ENCODE measurements around the gene CYP2W1. TPM values are rescaled to one million over a fixed set of nuclear protein-coding genes. Genes with fewer than 3 reads are reported as not detected.

The CYP2W1 gene
- total RNA-seq, 1 experiment from 2014 or later, result not detected

- TF ChIP-seq CTCF (conservative IDR thresholded peaks at IDR 0.05), result no peak
- no peak for TF ChIP-seq EZH2 (IDR thresholded peaks at IDR 0.05; ENCODE audit: low read depth)
- CTCF ChIA-PET, result no interaction called here
- Histone ChIP-seq H3K9me2 (ENCODE audit: insufficient read depth) (no peaks in the 10 kb centered on the region), H3K36me3 (ENCODE audit: low read depth) (no peaks in the 10 kb centered on the region), H3K9me3 (ENCODE audit: insufficient read depth, low read depth) (no peaks in the 10 kb centered on the region), H4K20me1 (ENCODE audit: insufficient read depth) (peaks cover 8% of the 10 kb centered on the region), H3K27ac (no peak overlapping the region), H2AFZ (no peak overlapping the region), H3K79me2 (ENCODE audit: low read depth) (0 out of 2 replicates have a peak, but pooled peaks cover 8% of the 10 kb centered on the region), H3F3A (ENCODE audit: insufficient read depth, low read depth) (peaks cover 9% of the 10 kb centered on the region), H3K4me3 (no peak overlapping the region), H3K4me2 (no peak overlapping the region), H3K4me1 (replicated peaks; ENCODE audit: insufficient read depth) (no peaks in the 10 kb centered on the region), H3K27me3 (ENCODE audit: insufficient read depth, low read depth) (no peaks in the 10 kb centered on the region)
- intact Hi-C loops (cut with micrococcal nuclease; ENCODE audit: unreplicated experiment), result no loop called here
- POLR2A ChIA-PET (ENCODE audit: unreplicated experiment), result interaction anchor here (0.5 kb wide), 1 partner anchor 45 kb away, joined by 6 read pairs; no protein-coding TSS in a partner anchor
- no TSS peak for BruUV-seq (replicated peaks)
- DNase-seq, result no peak
Measured at GRCh38 chr7:1019255-1019785, 36.3 kb downstream of the CYP2W1 start.

- TF ChIP-seq EZH2 (IDR thresholded peaks at IDR 0.05; ENCODE audit: low read depth) (no peak), CTCF (conservative IDR thresholded peaks at IDR 0.05) (no peak)
- no peak for DNase-seq
- H3K4me2 ChIP-seq, result no peak overlapping the region
- intact Hi-C loops (cut with micrococcal nuclease; ENCODE audit: unreplicated experiment), result no loop called here
- H3K4me3 ChIP-seq, result no peak overlapping the region
- H2AFZ ChIP-seq, result no peak overlapping the region
- H3F3A ChIP-seq (ENCODE audit: insufficient read depth, low read depth), result peaks cover 9% of the 10 kb centered on the region
- BruUV-seq (replicated peaks), result no TSS peak
- 0 out of 2 replicates have a peak, but pooled peaks cover 8% of the 10 kb centered on the region for H3K79me2 ChIP-seq (ENCODE audit: low read depth)
- no peaks in the 10 kb centered on the region for H3K9me3 ChIP-seq (ENCODE audit: insufficient read depth, low read depth)
- H3K36me3 ChIP-seq (ENCODE audit: low read depth), result no peaks in the 10 kb centered on the region
- no peaks in the 10 kb centered on the region for H3K9me2 ChIP-seq (ENCODE audit: insufficient read depth)
- H4K20me1 ChIP-seq (ENCODE audit: insufficient read depth), result peaks cover 11% of the 10 kb centered on the region
- no peak overlapping the region for H3K27ac ChIP-seq
- ChIA-PET CTCF (interaction anchor here (0.6 kb wide), 1 partner anchor 189 kb away, joined by 3 read pairs; no protein-coding TSS in a partner anchor), POLR2A (ENCODE audit: unreplicated experiment) (interaction anchor here (0.5 kb wide), 1 partner anchor 46 kb away, joined by 6 read pairs; no protein-coding TSS in a partner anchor)
- no peaks in the 10 kb centered on the region for H3K4me1 ChIP-seq (replicated peaks; ENCODE audit: insufficient read depth)
- H3K27me3 ChIP-seq (ENCODE audit: insufficient read depth, low read depth), result no peaks in the 10 kb centered on the region
Measured at GRCh38 chr7:1019789-1020610, 37.0 kb downstream of the CYP2W1 start.

- Histone ChIP-seq H3K9me3 (ENCODE audit: insufficient read depth, low read depth) (no peaks in the 10 kb centered on the region), H2AFZ (no peak overlapping the region), H3K4me2 (no peak overlapping the region), H3K4me3 (no peak overlapping the region), H3K9me2 (ENCODE audit: insufficient read depth) (no peaks in the 10 kb centered on the region), H3K27ac (no peak overlapping the region), H3K27me3 (ENCODE audit: insufficient read depth, low read depth) (no peaks in the 10 kb centered on the region), H4K20me1 (ENCODE audit: insufficient read depth) (peaks cover 17% of the 10 kb centered on the region), H3K4me1 (replicated peaks; ENCODE audit: insufficient read depth) (no peaks in the 10 kb centered on the region), H3F3A (ENCODE audit: insufficient read depth, low read depth) (peaks cover 9% of the 10 kb centered on the region), H3K36me3 (ENCODE audit: low read depth) (no peaks in the 10 kb centered on the region), H3K79me2 (ENCODE audit: low read depth) (peaks cover 9% of the 10 kb centered on the region; the same call in 1 of the 2 replicates)
- ChIA-PET CTCF (no interaction called here), POLR2A (ENCODE audit: unreplicated experiment) (no interaction called here)
- intact Hi-C loops (cut with micrococcal nuclease; ENCODE audit: unreplicated experiment), result no loop called here
- no peak for DNase-seq
- no TSS peak for BruUV-seq (replicated peaks)
- no peak; the same call in 1 of the 2 replicates for TF ChIP-seq CTCF (conservative IDR thresholded peaks at IDR 0.05)
- no peak for TF ChIP-seq EZH2 (IDR thresholded peaks at IDR 0.05; ENCODE audit: low read depth)
Measured at GRCh38 chr7:1020849-1021251, 37.9 kb downstream of the CYP2W1 start.

All from PC-9 (cell line).